GM19395 (cell line): ENCODE data around the gene ZSCAN32.

ENCODE experiments used
- ATAC-seq: cut with Tn5 transposase; IDR thresholded peaks from one replicate; pipeline ENCODE4 v1.9.1; 2021; ENCODE audit warnings: mild to moderate bottlenecking, moderate library complexity; ENCODE audit not compliant: unreplicated experiment

Gene ZSCAN32

DNA sequence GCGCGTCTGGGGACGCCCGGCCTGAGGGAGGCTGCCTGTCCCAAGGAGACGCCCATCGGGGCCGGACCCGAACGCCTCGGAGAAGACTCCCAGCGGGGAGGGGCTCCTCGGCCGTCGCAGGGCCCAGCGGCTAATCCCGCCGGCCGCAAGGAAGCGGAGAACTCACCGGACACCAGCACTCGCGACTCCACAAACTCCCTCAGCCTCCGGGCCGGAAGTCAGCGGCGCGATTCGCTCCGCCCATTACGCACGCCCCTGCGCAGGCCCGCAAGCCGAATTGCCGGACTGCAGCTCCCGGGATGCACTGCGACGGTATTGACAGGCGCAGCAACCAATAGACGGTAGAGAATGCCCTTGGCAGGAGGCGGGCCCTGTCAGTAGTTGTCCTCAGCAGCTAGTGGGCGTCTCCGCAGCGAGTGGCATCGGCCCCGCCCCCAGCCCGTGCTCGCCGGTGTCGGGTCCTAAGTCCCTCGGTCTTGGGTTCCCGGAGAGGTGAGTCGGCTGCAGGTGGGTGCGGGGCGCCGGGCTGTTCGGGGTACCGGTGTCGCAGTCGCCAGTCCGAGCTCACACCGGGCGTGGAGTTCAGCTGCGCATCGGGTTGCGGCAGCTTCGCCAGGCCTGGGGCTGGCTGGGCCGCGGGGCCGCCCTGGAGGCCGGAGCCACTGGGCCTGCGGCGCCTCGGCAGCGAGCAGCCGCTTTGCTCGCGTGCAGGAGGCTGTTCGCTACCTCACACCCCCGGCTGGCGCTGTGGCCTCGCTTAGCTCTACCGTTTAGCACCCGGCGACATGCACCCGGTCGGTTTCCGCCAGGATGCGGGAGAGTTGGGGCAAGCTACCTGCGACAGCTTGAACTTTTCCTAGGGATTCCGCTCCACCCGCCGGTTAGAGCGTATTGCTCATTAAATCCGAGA is at the start of gene ZSCAN32, which contains the start of gene ZNF174:
Gene ZSCAN32 (minus strand): TSS at position 226 of the 910 bp plus-strand sequence. CDS start 3,447 bp downstream, outside the sequence.
Gene ZNF174 (plus strand): TSS at position 437 of the 910 bp plus-strand sequence. CDS start 790 bp downstream, outside the sequence.
- ATAC-seq: peak; percentile 93

DNA sequence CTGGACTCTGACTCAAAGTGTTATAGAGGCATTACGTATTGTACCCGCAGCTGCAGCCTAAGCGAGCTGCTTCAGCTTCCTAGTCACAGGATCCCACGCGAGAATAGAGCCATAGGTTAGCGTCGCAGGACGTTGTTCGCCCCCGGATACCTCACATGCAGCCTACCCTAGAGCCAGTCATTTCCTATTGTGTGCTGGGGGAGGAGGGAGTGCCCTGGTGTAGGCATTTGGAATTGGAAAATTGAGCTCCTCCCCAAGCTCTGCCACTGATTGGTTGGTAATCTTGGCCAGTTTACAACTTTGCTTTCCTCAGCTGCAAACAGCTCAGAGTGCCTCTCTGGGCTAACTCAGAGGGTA is 43.2 kb upstream of the ZSCAN32 start:
- peak; percentile 11 for ATAC-seq

DNA sequence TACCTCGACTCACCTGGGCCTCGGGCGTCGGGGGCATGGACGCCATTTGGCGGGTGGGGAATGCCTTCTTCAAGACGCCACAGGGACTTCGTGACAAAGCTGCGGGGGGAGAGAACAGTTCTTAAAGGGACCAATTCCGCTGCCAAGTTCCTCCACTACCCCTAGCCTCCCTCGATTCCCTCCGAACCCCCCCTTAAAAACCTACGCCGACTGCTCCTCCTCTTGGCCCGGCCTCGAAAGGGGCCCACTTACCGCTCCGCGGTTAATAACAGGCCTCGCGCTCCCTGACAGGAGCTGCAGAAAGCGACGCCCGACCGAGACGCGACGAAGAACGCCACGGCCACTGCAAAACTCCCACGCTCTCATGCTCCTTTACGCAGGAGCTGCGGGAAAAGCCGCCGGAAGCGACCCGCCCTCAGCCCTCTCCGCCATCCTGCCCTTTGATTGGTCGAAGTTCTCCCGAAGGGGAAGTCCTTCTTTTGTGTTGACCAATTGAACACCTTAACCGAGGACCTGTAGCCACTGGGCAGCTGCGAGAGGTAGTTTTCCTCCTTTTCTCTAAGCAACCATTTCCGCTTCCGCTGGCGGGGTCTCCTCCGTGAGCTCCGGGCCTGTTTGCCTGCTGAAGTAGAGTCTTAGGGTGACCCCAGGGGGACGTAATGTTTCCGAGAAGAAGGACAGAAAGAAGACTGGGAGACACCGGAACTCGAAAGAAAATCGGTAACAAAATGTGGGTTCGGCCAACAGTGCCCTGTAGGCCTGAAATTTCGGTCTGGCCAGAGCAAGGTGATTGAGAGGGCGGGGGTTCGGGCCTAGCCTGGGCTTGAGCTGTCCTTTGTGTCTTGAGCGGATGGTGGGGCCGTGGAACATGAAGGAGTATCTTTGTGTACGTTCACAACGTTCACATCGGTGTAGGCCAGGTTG is 42.6 kb upstream of the ZSCAN32 start, which contains the start of the genes NAA60 and ZNF597:
Gene NAA60 (plus strand): TSS at position 573 of the 924 bp plus-strand sequence. CDS start 32,548 bp downstream, outside the sequence.
Gene ZNF597 (minus strand): TSS at position 397 of the 924 bp plus-strand sequence. CDS start 351 bp downstream, at position 46.
- ATAC-seq: peak; percentile 80

DNA sequence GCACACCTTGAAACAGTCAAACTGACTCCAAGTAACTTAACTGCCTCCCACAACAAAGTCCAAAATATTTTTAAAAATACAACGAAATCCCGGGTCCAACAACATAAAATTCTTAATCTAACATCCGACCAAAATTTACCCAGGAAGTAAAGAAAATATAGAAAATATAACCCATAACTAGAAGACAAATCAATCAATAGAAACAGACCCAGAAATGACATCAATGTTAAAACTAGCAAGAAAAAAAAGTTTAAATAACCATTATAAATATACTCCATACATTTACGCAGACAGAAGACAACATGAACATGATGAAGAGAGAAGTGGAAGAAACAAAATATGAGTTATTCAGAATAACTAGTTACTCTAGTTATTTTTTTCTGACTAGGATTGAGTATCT is 38.8 kb upstream of the ZSCAN32 start:
- ATAC-seq: no peak

DNA sequence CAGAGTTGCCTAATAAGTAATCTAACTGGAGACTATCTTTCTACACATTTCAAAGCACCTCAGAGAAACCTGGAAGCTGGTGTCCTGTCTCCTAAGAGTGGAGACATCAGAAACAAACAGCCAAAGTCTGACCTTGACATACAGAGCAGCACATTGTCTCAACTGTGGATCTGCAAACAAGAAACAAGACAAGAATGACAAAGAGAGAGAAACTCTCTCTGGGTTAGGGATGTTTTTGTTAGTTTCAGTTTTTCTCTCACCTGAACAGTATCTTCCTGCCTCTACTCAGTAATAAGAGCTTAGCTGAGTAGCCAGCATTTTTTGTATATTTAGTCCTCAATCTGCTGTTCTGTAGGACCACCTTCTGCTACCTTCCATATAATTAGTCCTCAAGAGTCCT is 33.6 kb upstream of the ZSCAN32 start:
- ATAC-seq: no peak

DNA sequence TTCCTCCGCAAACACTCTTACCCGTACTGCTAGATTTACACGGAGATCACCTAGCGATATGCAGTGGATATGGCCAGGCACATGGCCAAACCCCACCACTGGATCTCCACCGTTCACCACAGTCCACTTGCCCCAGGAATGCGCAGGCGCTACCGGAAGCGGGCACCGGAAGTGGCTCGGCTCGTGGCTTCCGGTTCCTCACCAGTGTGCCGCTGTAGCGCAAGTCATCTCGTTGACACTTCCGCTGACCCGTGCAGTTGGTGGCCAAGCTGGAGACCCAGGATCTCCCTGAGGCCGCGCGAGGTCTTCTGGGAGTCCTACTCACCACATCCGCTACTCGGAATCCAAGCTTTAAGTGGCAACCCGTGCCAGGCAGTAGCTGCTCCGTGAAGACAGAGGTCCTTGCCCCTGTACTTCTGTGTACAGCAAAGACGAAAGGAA is 31.0 kb upstream of the ZSCAN32 start:
- no peak for ATAC-seq

DNA sequence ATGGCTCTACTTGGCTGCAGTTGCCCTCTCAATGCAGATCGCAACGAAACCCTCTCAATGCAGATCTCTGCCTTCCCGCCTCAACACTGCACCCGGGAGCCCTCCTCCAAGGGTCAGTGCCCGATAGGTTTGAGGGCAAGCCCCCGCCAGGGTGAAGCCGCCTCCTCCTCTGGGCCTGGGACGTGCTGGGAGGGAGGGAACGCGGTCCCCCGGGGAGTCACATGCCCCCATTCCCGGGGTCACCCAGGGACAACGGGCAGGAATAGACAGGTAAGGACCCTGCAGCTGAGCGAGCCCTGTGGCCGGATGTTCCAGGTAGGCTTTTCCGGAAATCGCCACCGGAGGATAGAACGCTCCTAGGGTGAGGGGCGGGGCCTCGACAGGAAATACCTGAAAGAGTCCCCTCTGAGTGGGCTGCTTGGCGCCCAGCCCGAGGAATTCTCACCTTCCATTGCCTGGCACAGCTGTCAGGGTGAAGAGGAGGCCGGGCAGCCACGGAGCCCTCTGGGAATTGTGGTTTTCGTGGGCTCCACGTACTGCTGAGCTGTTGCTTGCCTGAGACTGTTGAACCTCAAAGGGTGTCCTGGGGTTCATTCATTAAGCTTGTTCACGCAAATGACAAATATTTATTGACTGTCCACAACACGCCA is 13.1 kb upstream of the ZSCAN32 start:
- no peak for ATAC-seq

DNA sequence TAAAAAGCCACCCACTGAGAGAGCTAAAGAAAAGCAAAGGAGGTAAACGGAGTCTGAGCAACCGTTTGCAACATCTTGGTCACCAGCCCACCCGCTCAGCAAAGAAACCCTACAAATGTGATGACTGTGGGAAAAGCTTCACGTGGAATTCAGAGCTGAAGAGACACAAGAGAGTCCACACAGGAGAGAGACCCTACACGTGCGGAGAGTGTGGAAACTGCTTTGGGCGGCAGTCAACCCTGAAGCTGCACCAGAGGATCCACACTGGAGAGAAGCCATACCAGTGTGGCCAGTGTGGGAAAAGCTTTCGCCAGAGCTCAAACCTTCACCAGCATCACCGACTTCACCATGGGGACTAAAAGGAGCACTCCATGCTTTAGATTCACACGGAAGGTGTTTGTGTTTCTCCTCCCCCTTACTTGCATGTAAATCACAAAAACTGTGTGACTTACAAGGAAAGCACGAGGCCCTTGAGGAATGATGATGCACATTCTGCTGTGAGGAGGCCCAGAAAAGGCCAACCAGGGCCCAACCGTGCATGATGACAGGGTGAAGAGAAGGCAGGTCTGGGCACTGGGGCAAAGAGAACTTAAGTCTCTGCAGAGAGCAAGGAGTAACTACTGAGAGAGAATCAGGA is 7.9 kb upstream of the ZSCAN32 start:
- ATAC-seq: no peak

DNA sequence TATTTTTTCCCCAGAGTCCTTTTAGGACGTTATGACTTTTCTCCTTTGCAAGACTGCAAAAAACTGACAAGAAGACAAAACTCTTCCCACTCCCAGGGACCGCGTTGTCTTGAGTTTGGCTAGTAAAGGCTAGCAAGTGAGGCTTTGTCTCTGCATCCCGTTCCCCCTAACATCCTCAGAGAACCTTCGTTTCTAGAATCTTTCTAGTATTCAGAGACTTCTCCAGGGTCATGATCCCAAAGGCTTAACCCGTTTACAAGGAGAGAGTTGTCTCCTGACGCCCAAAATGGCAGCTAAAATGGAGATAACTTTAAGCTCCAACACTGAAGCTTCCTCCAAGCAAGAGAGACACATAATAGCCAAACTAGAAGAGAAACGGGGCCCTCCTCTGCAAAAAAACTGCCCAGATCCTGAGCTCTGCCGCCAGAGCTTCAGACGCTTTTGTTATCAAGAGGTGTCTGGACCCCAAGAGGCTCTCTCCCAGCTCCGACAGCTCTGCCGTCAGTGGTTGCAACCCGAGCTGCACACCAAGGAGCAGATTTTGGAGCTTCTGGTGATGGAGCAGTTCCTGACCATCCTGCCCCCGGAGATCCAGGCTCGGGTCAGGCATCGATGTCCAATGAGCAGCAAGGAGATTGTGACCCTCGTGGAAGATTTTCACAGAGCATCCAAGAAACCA is 1.1 kb upstream of the ZSCAN32 start:
- ATAC-seq: no peak

DNA sequence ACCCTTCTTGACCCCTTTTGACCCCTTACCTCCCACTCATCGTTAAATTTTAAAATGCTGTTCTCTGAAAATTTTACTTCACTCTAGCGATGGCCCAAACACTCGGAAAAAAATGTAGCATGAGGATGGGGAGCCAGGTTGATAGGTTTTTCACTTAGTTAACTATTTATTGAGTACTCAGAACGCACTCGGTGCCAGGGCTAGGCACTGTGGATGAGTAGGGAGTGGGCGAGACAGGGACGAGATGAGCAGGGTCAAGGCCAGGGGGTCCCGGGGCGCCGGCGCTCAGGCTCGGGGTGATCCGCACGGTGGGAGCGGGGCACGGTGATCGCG is 392 bp downstream of the ZSCAN32 start:
- peak; percentile 44 for ATAC-seq

DNA sequence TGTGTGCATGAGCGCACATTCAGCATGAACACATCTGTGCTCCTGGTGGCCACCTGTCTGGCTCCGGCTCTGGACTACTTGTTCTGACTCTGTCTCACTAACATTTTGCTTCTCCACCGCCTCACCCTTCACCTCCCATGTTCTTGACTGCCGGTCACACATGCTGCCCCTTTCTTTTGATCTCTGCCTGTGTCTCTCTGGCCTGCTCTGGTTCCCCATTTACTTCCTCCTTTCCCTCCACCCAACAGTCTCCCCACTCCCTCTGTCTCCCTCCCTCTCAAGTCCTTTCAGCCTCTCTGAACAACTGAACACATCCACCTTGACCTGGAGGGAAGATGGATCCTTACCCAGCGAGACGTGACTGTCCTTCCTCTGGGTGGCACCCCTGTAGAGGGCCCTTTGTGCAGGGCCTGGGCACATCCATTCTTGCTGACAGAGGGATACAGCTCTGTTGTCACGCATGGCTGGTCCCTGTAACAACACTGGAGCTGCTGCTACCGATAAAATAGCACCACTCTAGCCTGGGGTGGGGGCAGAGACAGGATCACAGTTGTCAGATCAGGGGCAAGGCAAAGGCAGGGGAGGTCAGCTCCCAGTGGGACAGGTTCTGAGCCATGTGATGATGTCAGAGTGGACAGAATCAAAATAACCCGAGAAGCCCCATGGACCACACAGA is 11.0 kb downstream of the ZSCAN32 start:
- no peak for ATAC-seq

DNA sequence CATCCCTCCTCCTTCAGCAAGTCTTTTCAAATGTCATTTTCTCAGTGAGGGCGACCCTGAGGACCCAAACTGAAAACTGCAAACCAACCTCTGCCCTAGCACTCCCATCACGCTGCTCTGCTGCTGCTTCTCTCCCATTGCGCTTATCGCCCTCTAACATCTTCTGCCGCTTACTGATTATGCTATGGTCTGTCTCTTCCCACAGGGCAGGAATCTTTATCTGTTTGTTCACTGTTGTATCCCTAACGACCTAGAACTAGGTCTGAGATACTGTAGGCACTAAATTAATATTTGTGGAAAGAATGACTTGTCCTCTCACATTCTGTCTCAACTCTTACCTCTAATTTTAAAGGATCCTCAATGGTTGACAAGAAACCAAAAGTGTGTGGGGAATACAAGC is 12.5 kb downstream of the ZSCAN32 start:
- no peak for ATAC-seq

DNA sequence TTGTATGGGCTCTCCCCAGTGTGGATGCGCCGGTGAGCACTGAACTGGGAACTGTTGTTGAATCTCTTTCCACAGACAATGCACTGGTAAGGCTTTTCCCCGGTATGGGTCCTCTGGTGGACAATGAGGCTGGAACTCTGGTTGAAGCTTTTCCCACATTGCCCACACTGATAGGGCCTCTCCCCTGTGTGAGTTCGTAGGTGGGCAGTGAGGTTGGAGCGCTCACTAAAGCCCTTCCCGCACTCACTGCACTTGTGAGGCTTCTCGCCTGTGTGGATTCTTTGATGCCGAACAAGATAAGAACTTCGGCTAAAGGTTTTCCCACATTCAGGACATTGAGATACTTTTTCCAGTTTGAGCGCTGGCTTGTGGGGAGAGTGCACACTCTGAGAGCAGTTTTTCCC is 17.8 kb downstream of the ZSCAN32 start:
- no peak for ATAC-seq

DNA sequence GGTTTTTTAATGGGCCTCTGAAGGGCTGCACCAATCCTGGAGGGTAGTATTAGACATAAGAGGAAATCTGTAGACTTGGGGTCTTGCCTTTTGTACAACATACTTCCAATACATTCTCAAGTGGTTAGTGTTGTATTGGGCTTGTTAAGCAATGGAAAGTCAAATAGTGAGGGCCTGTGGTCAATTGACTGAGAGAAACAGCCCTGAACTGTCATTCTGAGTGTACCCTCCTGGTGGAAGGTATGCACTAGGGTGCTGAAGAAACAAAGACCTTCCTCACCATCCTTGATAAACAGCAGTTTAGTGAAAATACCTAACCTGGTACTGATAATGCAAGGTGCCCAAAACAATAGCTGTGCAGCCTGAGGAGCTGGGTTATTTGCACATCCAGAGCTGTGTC is 22.9 kb downstream of the ZSCAN32 start:
- no peak for ATAC-seq

DNA sequence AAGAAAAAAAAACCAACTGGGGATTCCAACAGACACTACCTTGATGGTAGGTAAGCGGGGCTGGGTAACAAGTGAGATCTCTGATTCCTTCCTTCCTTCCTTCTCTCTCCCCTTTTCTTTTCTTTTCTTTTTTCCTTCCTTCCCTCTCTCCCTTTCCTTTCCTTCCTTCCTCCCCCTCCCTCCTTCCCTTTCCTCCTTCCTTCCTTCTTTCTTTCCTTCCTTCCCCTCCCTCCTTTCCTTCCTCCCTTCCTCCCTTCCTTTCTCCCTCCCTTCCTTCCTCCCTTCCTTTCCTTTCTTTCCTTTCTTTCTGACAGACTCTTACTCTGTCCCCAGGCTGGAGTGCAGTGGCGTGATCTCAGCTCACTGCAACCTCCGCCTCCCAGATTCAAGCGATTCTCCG is 25.1 kb downstream of the ZSCAN32 start:
- no peak for ATAC-seq

DNA sequence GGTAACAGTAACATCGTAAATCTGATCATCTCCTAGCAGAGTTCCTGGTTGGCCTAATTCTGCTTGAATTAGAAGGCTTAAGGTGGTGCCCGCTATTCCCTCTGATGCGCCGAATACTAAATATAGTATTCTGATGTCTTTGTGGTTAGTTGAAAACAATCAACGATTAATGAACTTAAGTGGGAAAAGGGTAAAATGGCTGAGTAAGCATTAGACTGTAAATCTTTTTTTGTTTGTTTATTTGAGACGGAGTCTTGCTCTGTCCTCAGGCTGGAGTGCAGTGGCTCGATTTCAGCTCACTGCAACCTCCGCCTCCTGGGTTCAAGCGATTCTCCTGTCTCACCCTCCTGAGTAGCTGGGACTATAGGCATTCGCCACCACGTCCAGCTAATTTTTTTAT is 31.7 kb downstream of the ZSCAN32 start:
- ATAC-seq: no peak

DNA sequence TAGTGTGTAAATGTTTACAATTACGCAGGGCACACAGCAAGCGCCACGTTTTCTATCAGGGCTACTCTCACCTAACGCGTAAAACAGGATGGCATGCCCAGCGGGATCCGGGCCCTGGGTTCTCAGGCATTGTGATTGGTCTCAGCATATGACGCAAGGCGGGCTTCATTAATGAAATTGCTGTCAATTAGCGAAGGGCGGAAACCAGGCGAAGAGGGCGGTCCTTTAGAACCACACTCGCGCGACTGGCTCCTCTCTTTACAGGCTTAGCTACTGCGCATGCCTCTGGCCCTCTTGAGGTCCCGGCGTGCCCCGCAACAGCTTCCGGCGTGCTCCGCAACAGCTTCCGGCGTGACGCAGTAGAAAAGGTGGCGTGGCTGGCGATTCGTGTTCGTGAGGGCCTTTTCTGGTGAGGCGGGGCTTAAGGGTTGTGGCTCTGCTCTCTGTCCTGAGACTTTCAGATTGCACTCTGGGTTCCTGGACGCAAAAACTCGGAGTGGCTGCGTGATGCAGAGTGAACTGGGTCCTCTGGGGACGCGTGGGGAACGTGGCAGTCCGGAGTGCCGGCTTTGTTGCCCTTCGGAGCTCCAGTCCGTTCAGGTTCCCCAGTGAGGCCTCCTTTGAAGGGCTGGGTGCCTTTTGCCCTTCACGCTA is 35.9 kb downstream of the ZSCAN32 start:
- ATAC-seq: peak; percentile 83

DNA sequence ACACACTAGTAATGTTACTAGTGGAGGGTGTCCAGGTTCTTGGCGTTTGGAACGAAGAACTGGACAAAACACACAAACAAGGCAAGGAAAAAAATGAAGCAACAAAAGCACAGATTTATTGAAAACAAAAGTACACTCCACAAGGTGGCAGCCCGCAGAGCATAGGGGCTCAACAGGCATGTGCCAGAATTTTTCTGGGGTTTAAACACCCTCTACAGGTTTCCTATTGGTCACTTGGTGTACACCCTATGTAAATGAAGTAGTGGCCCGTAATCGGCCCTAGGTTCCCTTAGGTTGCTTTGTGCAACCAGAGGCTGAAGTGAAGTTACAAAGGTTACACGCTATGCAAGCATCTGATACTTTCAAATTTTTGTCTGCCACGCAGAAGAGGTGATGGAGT is 37.0 kb downstream of the ZSCAN32 start:
- no peak for ATAC-seq

DNA sequence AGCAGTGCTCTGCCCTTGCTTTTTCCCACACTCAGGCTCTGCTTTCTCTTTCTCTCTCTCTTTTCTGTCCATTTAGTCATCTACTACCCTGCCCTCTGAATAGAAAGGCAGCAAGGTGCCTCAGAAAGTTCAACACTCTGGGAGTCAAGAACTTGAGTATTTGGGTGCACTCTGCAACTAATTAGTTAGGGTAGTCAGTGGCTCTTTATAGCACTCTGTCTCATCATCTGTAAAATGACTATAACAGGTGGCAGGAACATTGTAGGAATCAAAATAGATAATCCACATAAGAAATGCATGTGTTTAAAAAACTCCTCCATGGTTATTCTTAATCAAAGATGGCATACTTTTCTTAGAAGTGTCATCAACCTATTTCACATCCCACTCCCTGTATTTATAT is 37.9 kb downstream of the ZSCAN32 start:
- no peak for ATAC-seq
